ENCODE data around the gene UBE2R2.

The UBE2R2 gene

GRCh38 chr9:33924978-33925797, 108.2 kb downstream of the UBE2R2 start:
- Histone ChIP-seq H3K36me3 (ENCODE audit: control insufficient read depth in 2 of 2, insufficient read depth in 2 of 2, low read length in 2 of 2) (peaks cover 77 to 89% of the 10 kb centered on the region in 2 donors), H3K4me3 (ENCODE audit: low read length in 2 of 2) (no peak overlapping the region), H3K9me3 (ENCODE audit: control insufficient read depth in 2 of 2, low read length in 2 of 2) (no peaks in the 10 kb centered on the region), H3K27ac (ENCODE audit: low read depth in 2 of 2, low read length in 2 of 2) (no peak overlapping the region), H3K4me1 (ENCODE audit: control insufficient read depth in 2 of 2, insufficient read depth in 2 of 2, low read length in 2 of 2) (no peaks in the 10 kb centered on the region), H3K9ac (ENCODE audit: low read depth in 1 of 2, low read length in 2 of 2) (no peak overlapping the region), H3K27me3 (ENCODE audit: control insufficient read depth in 2 of 2, insufficient read depth in 2 of 2, low read length in 2 of 2) (no peaks in the 10 kb centered on the region)

- Histone ChIP-seq H3K9me3 (ENCODE audit: control insufficient read depth in 2 of 2, low read length in 2 of 2) (no peaks in the 10 kb centered on the region), H3K9ac (ENCODE audit: low read depth in 1 of 2, low read length in 2 of 2) (no peak overlapping the region), H3K36me3 (ENCODE audit: control insufficient read depth in 2 of 2, insufficient read depth in 2 of 2, low read length in 2 of 2) (peaks cover 80 to 83% of the 10 kb centered on the region in 2 donors), H3K27me3 (ENCODE audit: control insufficient read depth in 2 of 2, insufficient read depth in 2 of 2, low read length in 2 of 2) (no peaks in the 10 kb centered on the region), H3K27ac (ENCODE audit: low read depth in 2 of 2, low read length in 2 of 2) (no peak overlapping the region), H3K4me1 (ENCODE audit: control insufficient read depth in 2 of 2, insufficient read depth in 2 of 2, low read length in 2 of 2) (no peaks in the 10 kb centered on the region), H3K4me3 (ENCODE audit: low read length in 2 of 2) (no peak overlapping the region)
These were observed 110.0 kb downstream of the UBE2R2 start for GRCh38 chr9:33926746-33927485.

GRCh38 chr9:33927694-33928093, 110.7 kb downstream of the UBE2R2 start:
- no peaks in the 10 kb centered on the region for H3K9me3 ChIP-seq (ENCODE audit: control insufficient read depth in 2 of 2, low read length in 2 of 2)
- no peak overlapping the region for H3K4me3 ChIP-seq (ENCODE audit: low read length in 2 of 2)
- H3K27ac ChIP-seq (ENCODE audit: low read depth in 2 of 2, low read length in 2 of 2), result no peak overlapping the region
- H3K36me3 ChIP-seq (ENCODE audit: control insufficient read depth in 2 of 2, insufficient read depth in 2 of 2, low read length in 2 of 2), result peaks cover 79 to 83% of the 10 kb centered on the region in 2 donors
- no peak overlapping the region for H3K9ac ChIP-seq (ENCODE audit: low read depth in 1 of 2, low read length in 2 of 2)
- H3K4me1 ChIP-seq (ENCODE audit: control insufficient read depth in 2 of 2, insufficient read depth in 2 of 2, low read length in 2 of 2), result no peaks in the 10 kb centered on the region
- H3K27me3 ChIP-seq (ENCODE audit: control insufficient read depth in 2 of 2, insufficient read depth in 2 of 2, low read length in 2 of 2), result no peaks in the 10 kb centered on the region

DNA sequence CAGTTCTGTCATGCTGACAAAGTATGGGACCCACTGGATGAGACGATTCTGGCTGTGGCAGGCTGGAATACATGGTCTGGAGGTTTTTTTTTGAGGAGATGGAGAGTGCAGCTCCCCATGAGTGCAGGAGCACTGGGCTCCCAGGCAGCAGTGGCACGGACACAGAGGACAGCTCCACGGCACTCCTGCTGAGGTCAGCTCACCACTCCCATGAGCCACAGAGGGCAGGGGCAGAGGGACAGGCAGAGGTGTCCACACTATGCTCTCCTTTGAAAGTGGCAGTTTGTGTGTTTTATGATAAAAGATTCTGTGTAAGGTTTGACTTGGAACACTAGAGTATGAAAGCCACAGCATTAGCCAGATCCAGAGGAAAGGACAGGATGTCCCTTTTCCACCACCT, 114.4 kb downstream of the UBE2R2 start:
- no peak overlapping the region for H3K27ac ChIP-seq (ENCODE audit: low read depth in 2 of 2, low read length in 2 of 2)
- H3K4me1 ChIP-seq (ENCODE audit: control insufficient read depth in 2 of 2, insufficient read depth in 2 of 2, low read length in 2 of 2), result no peaks in the 10 kb centered on the region
- no peaks in the 10 kb centered on the region for H3K27me3 ChIP-seq (ENCODE audit: control insufficient read depth in 2 of 2, insufficient read depth in 2 of 2, low read length in 2 of 2)
- H3K36me3 ChIP-seq (ENCODE audit: control insufficient read depth in 2 of 2, insufficient read depth in 2 of 2, low read length in 2 of 2), result peaks cover 72 to 81% of the 10 kb centered on the region in 2 donors
- H3K9me3 ChIP-seq (ENCODE audit: control insufficient read depth in 2 of 2, low read length in 2 of 2), result no peaks in the 10 kb centered on the region
- no peak overlapping the region for H3K9ac ChIP-seq (ENCODE audit: low read depth in 1 of 2, low read length in 2 of 2)
- H3K4me3 ChIP-seq (ENCODE audit: low read length in 2 of 2), result no peak overlapping the region

DNA sequence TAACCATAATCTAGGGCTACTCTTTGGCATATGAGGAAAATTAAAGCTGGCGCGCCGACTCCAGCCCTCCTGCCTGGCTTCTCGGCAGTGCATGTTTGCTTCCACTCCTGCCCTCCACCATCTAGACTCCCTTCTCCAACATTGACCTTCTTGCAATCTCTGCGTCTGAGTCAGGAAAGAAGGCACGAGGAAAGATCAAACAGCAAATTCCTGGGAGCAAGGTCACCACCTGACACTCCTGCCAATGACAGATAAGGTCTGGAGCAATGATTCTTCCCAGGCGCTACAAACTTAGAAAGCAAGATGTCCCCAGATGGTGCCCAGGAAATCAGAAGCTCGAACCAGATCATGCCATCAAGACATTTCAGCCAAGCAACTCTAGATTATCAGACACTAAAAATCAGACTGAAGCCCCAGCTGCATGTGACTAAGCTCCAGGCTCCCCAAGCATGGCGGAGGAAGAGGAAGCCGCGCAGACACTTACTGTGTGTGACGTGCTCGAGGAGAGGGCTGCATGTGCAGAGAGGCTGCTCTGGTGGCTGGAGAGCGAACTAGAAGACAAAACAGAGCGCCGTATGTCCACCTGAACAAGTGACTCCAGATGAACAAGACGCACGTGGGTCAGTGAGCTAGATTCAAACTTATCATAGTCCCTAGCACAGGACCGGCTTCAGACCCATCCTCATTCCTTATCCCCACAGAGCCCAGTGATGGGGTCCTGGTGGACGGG, 115.3 kb downstream of the UBE2R2 start:
- no peaks in the 10 kb centered on the region for H3K9me3 ChIP-seq (ENCODE audit: control insufficient read depth in 2 of 2, low read length in 2 of 2)
- H3K36me3 ChIP-seq (ENCODE audit: control insufficient read depth in 2 of 2, insufficient read depth in 2 of 2, low read length in 2 of 2), result peaks cover 63 to 75% of the 10 kb centered on the region in 2 donors
- no peak overlapping the region for H3K27ac ChIP-seq (ENCODE audit: low read depth in 2 of 2, low read length in 2 of 2)
- H3K27me3 ChIP-seq (ENCODE audit: control insufficient read depth in 2 of 2, insufficient read depth in 2 of 2, low read length in 2 of 2), result no peaks in the 10 kb centered on the region
- no peak overlapping the region for H3K4me3 ChIP-seq (ENCODE audit: low read length in 2 of 2)
- H3K4me1 ChIP-seq (ENCODE audit: control insufficient read depth in 2 of 2, insufficient read depth in 2 of 2, low read length in 2 of 2), result no peaks in the 10 kb centered on the region
- H3K9ac ChIP-seq (ENCODE audit: low read depth in 1 of 2, low read length in 2 of 2), result no peak overlapping the region

GRCh38 chr9:33934188-33934878, 117.4 kb downstream of the UBE2R2 start:
- Histone ChIP-seq H3K36me3 (ENCODE audit: control insufficient read depth in 2 of 2, insufficient read depth in 2 of 2, low read length in 2 of 2) (peaks cover 46 to 63% of the 10 kb centered on the region in 2 donors), H3K27ac (ENCODE audit: low read depth in 2 of 2, low read length in 2 of 2) (no peak overlapping the region), H3K27me3 (ENCODE audit: control insufficient read depth in 2 of 2, insufficient read depth in 2 of 2, low read length in 2 of 2) (no peaks in the 10 kb centered on the region), H3K4me3 (ENCODE audit: low read length in 2 of 2) (no peak overlapping the region), H3K9ac (ENCODE audit: low read depth in 1 of 2, low read length in 2 of 2) (no peak overlapping the region), H3K4me1 (ENCODE audit: control insufficient read depth in 2 of 2, insufficient read depth in 2 of 2, low read length in 2 of 2) (no peaks in the 10 kb centered on the region), H3K9me3 (ENCODE audit: control insufficient read depth in 2 of 2, low read length in 2 of 2) (no peaks in the 10 kb centered on the region)

GRCh38 chr9:33939924-33940874, 123.2 kb downstream of the UBE2R2 start:
- Histone ChIP-seq H3K9ac (ENCODE audit: low read depth in 1 of 2, low read length in 2 of 2) (no peak overlapping the region), H3K27me3 (ENCODE audit: control insufficient read depth in 2 of 2, insufficient read depth in 2 of 2, low read length in 2 of 2) (no peaks in the 10 kb centered on the region), H3K27ac (ENCODE audit: low read depth in 2 of 2, low read length in 2 of 2) (peak overlapping the region; percentile 18 to 29), H3K36me3 (ENCODE audit: control insufficient read depth in 2 of 2, insufficient read depth in 2 of 2, low read length in 2 of 2) (peaks cover 29 to 45% of the 10 kb centered on the region in 2 donors), H3K9me3 (ENCODE audit: control insufficient read depth in 2 of 2, low read length in 2 of 2) (no peaks in the 10 kb centered on the region), H3K4me1 (ENCODE audit: control insufficient read depth in 2 of 2, insufficient read depth in 2 of 2, low read length in 2 of 2) (no peaks in the 10 kb centered on the region), H3K4me3 (ENCODE audit: low read length in 2 of 2) (no peak overlapping the region)

DNA sequence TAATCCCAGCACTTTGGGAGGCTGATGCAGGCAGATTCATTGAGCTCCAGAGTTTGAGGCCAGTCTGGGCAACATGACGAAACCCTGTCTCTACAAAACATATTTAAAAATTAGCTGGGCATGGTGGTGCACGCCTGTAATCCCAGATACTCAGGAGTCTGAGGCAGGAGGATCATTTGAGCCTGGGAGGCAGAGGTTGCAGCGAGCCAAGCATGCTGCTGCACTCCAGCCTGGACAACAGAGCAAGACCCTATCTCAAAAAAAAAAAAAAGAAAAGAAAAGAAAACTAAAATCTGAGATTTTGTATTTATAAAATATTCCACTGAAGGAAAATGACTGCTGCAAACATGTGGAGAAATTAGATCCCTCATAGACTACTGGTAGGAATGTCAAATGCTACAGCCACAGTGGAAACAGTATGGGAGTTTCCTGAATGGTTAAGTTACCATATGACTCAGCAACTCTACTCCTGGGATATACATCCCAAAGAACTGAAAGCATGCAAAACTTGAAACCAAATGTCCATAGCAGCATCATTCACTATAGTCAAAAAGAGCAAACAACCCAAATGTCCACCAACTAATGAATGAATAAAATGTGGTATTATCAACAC, 125.6 kb downstream of the UBE2R2 start:
- H3K9me3 ChIP-seq (ENCODE audit: control insufficient read depth in 2 of 2, low read length in 2 of 2), result no peaks in the 10 kb centered on the region
- no peaks in the 10 kb centered on the region for H3K4me1 ChIP-seq (ENCODE audit: control insufficient read depth in 2 of 2, insufficient read depth in 2 of 2, low read length in 2 of 2)
- no peak overlapping the region for H3K27ac ChIP-seq (ENCODE audit: low read depth in 2 of 2, low read length in 2 of 2)
- no peak overlapping the region for H3K4me3 ChIP-seq (ENCODE audit: low read length in 2 of 2)
- H3K9ac ChIP-seq (ENCODE audit: low read depth in 1 of 2, low read length in 2 of 2), result no peak overlapping the region
- peaks cover 35 to 44% of the 10 kb centered on the region in 2 donors for H3K36me3 ChIP-seq (ENCODE audit: control insufficient read depth in 2 of 2, insufficient read depth in 2 of 2, low read length in 2 of 2)
- H3K27me3 ChIP-seq (ENCODE audit: control insufficient read depth in 2 of 2, insufficient read depth in 2 of 2, low read length in 2 of 2), result no peaks in the 10 kb centered on the region

DNA sequence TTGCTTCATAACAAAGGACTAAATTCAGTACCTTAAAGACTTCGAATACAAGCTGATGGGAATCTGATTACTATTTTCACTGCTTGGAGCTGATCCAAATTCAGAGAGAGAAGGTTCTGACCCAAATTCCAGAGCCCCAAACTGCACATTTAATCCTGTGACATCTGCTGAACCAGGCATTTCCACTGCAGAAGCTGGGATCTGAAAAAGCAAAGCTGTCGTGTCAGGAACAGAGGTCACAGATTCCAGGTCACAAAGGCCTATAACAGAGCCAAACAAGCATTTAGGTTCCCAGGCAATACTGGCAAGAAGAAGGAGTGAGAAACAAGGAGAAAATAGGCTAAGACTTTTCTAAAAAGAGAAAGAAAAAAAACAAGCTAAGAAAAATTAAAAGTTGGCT, 126.4 kb downstream of the UBE2R2 start:
- no peaks in the 10 kb centered on the region for H3K4me1 ChIP-seq (ENCODE audit: control insufficient read depth in 2 of 2, insufficient read depth in 2 of 2, low read length in 2 of 2)
- H3K4me3 ChIP-seq (ENCODE audit: low read length in 2 of 2), result no peak overlapping the region
- peaks cover 42 to 46% of the 10 kb centered on the region in 2 donors for H3K36me3 ChIP-seq (ENCODE audit: control insufficient read depth in 2 of 2, insufficient read depth in 2 of 2, low read length in 2 of 2)
- H3K27ac ChIP-seq (ENCODE audit: low read depth in 2 of 2, low read length in 2 of 2), result no peak overlapping the region
- H3K9me3 ChIP-seq (ENCODE audit: control insufficient read depth in 2 of 2, low read length in 2 of 2), result no peaks in the 10 kb centered on the region
- no peak overlapping the region for H3K9ac ChIP-seq (ENCODE audit: low read depth in 1 of 2, low read length in 2 of 2)
- H3K27me3 ChIP-seq (ENCODE audit: control insufficient read depth in 2 of 2, insufficient read depth in 2 of 2, low read length in 2 of 2), result no peaks in the 10 kb centered on the region

All from mucosa of rectum (tissue), 2 donors.